MM.1S (cell line): ENCODE results near the gene PSMB2.

Experiments used
- EZH2 ChIP-seq: fragments of 300-600 bp; sonication (generic); optimal IDR thresholded peaks from 2 replicates; pipeline ENCODE3; 2017; ENCODE audit warnings: low read depth, mild to moderate bottlenecking, antibody characterized with exemption, low read length, mixed read lengths
- EZH2phosphoT487 ChIP-seq: fragments of 300-600 bp; sonication (generic); IDR thresholded peaks from 2 replicates; pipeline ENCODE4 v1.6.1; 2018; ENCODE audit warnings: antibody characterized with exemption, low read length
- TF ChIP-seq, protein P1 (sequence below): fragments of 300-600 bp; sonication (generic); IDR thresholded peaks from 2 replicates; pipeline ENCODE4 v1.5.1; 2016; ENCODE audit warnings: antibody characterized with exemption, low read length, mixed read lengths

- TF ChIP-seq, protein P1, sequence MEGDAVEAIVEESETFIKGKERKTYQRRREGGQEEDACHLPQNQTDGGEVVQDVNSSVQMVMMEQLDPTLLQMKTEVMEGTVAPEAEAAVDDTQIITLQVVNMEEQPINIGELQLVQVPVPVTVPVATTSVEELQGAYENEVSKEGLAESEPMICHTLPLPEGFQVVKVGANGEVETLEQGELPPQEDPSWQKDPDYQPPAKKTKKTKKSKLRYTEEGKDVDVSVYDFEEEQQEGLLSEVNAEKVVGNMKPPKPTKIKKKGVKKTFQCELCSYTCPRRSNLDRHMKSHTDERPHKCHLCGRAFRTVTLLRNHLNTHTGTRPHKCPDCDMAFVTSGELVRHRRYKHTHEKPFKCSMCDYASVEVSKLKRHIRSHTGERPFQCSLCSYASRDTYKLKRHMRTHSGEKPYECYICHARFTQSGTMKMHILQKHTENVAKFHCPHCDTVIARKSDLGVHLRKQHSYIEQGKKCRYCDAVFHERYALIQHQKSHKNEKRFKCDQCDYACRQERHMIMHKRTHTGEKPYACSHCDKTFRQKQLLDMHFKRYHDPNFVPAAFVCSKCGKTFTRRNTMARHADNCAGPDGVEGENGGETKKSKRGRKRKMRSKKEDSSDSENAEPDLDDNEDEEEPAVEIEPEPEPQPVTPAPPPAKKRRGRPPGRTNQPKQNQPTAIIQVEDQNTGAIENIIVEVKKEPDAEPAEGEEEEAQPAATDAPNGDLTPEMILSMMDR = no peak
- TF ChIP-seq EZH2 = no peak
- TF ChIP-seq EZH2phosphoT487 = no peak
Measured at GRCh38 chr1:35600593-35600992, 40.7 kb downstream of the PSMB2 start.
